GM19193 (cell line): ENCODE data around the gene PNPLA7.

Source experiments
- POLR2A ChIP-seq: IDR thresholded peaks from 4 replicates; pipeline ENCODE4 v1.6.1; 2011; ENCODE audit not compliant: insufficient read depth, insufficient read length; ENCODE audit errors: extremely low read depth

PNPLA7 gene

GRCh38 chr9:137456864-137457405 is 93.3 kb downstream of the PNPLA7 start:
- no peak for TF ChIP-seq POLR2A

GRCh38 chr9:137456061-137456863 is 93.9 kb downstream of the PNPLA7 start:
- no peak for TF ChIP-seq POLR2A

GRCh38 chr9:137455359-137455991 is 94.7 kb downstream of the PNPLA7 start:
- no peak for TF ChIP-seq POLR2A

- peak; percentile 16 for TF ChIP-seq POLR2A
Observed at GRCh38 chr9:137454597-137455358, 95.4 kb downstream of the PNPLA7 start.

- TF ChIP-seq POLR2A = no peak
Observed at GRCh38 chr9:137454145-137454596, 96.0 kb downstream of the PNPLA7 start.

- no peak for TF ChIP-seq POLR2A
Observed at GRCh38 chr9:137453643-137454081, 96.5 kb downstream of the PNPLA7 start.

GRCh38 chr9:137452761-137453642 is 97.2 kb downstream of the PNPLA7 start:
- TF ChIP-seq POLR2A = no peak

- no peak for TF ChIP-seq POLR2A
Observed at GRCh38 chr9:137452006-137452760, 98.0 kb downstream of the PNPLA7 start.

GRCh38 chr9:137449931-137450538 is 100.2 kb downstream of the PNPLA7 start:
- TF ChIP-seq POLR2A = no peak

GRCh38 chr9:137449081-137449844 is 100.9 kb downstream of the PNPLA7 start:
- TF ChIP-seq POLR2A = no peak

GRCh38 chr9:137448602-137448962 is 101.6 kb downstream of the PNPLA7 start:
- TF ChIP-seq POLR2A = no peak
